CD4-positive, alpha-beta T cell (primary cell): ENCODE results near the gene TMEM244. TPM values are rescaled to one million over a fixed set of nuclear protein-coding genes. Genes with fewer than 3 reads are reported as not detected.

Experiments
- ATAC-seq: fragments of 200-7000 bp; cut with Tn5 transposase; one replicate; pipeline ENCODE4 v1.10.0; 2022; ENCODE audit warnings: mild to moderate bottlenecking; ENCODE audit not compliant: poor library complexity
- CTCF ChIA-PET: fragments of 350-600 bp; sonication (Branson Sonifier 250); formaldehyde crosslinking; loops from one replicate; lab custom pipeline; 2021; ENCODE audit warnings: antibody characterized with exemption, inconsistent platforms; lab: Charles Lee
- POLR2A ChIA-PET: fragments of 350-600 bp; sonication (Branson Sonifier 250); formaldehyde crosslinking; loops from one replicate; lab custom pipeline; 2021; ENCODE audit warnings: antibody characterized with exemption, inconsistent platforms; lab: Charles Lee
- DNase-seq, 14 experiments: peaks; one replicate each; pipeline ENCODE4 v3.0.0-alpha.2; 2013 to 2020; ENCODE audit warnings: mixed read lengths in 2 of 14
- H3K27ac ChIP-seq, 2 donors: one replicate each; pipeline versions ENCODE4 v1.5.1 to v1.7.0; 2013; ENCODE audit warnings: low read length in 2 of 2, low read depth in 1 of 2, mild to moderate bottlenecking in 1 of 2
- H3K27me3 ChIP-seq, 2 experiments: 1 replicate in 1 of 2; 2 replicates in 1 of 2; pipeline versions ENCODE4 v1.6.1 to v1.7.0; 2013; ENCODE audit warnings: low read length in 2 of 2, control low read depth in 1 of 2, mild to moderate bottlenecking in 1 of 2, moderate library complexity in 1 of 2; ENCODE audit not compliant: insufficient read depth in 2 of 2, control insufficient read depth in 1 of 2
- H3K36me3 ChIP-seq: one replicate; pipeline ENCODE4 v1.6.1; 2013; ENCODE audit warnings: low read length, control low read depth; ENCODE audit not compliant: insufficient read depth
- H3K4me1 ChIP-seq: one replicate; pipeline ENCODE4 v1.6.1; 2013; ENCODE audit warnings: low read length, control low read depth; ENCODE audit not compliant: insufficient read depth
- H3K4me3 ChIP-seq: one replicate; pipeline ENCODE4 v1.5.1; 2013; ENCODE audit warnings: mild to moderate bottlenecking, low read length, moderate library complexity
- H3K9me3 ChIP-seq, 2 experiments: 1 replicate in 1 of 2; 2 replicates in 1 of 2; pipeline versions ENCODE4 v1.6.1 to v1.7.0; 2013; ENCODE audit warnings: low read length in 2 of 2, mild to moderate bottlenecking in 2 of 2, control low read depth in 1 of 2, moderate library complexity in 1 of 2; ENCODE audit not compliant: control insufficient read depth in 1 of 2, insufficient read depth in 1 of 2
- H3K27ac Mint-ChIP-seq: one replicate; pipeline ENCODE4 v1.8.0; 2020; ENCODE audit warnings: mixed read lengths
- H3K27me3 Mint-ChIP-seq: one replicate; pipeline ENCODE4 v1.8.0; 2021; ENCODE audit warnings: mixed read lengths
- H3K36me3 Mint-ChIP-seq: one replicate; pipeline ENCODE4 v1.8.0; 2021; ENCODE audit warnings: low read depth, mixed read lengths
- H3K4me1 Mint-ChIP-seq: one replicate; pipeline ENCODE4 v1.8.0; 2021; ENCODE audit warnings: low read depth, mixed read lengths
- H3K4me3 Mint-ChIP-seq: one replicate; pipeline ENCODE4 v1.8.0; 2020; ENCODE audit warnings: mild to moderate bottlenecking, mixed read lengths
- H3K9me3 Mint-ChIP-seq: one replicate; pipeline ENCODE4 v1.8.0; 2020; ENCODE audit warnings: mixed read lengths
- intact Hi-C, 2 experiments: fragments of 100-400 bp; cut with DNase I in 1 of 2; cut with micrococcal nuclease in 1 of 2; formaldehyde crosslinking; loops; one replicate each; pipeline versions ENCODE4 v1.15.1 to v1.9.0; 2023 to 2025; cut with DNase I, micrococcal nuclease
- total RNA-seq, 174 experiments: library from RNA in 2 of 174; stranded (reverse) in 2 of 174; gene quantifications; one replicate each; pipeline ENCODE4 v1.2.3 and lab custom pipeline; 2021 to 2026
- TF ChIP-seq, protein P1 (sequence below): fragments of 200-600 bp; IDR thresholded peaks from one replicate; pipeline ENCODE4 v1.8.0; 2022; ENCODE audit warnings: antibody characterized with exemption, mild to moderate bottlenecking

Gene TMEM244
- total RNA-seq, 2 experiments from 2014 or later: not detected

DNA sequence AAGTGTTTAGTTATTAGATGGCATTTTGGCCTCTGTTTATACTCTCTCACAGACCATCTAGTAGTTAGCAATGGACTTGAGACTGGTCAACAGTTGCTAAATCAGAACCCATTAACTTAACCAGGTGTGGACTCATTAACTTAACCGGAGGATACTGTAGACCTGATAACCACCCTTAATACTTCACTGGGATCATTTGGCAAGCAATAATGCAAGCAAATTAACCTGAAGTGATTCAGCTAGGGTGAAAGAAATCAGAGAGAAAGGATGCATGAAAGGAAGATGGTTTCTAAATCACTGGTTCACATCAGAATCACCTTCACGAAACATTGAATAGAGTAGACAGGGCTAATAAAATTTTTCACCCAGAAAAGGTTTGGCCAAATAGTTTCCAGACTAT, 73.3 kb downstream of the TMEM244 start:
- CTCF ChIA-PET: no interaction called here
- TF ChIP-seq, protein P1, sequence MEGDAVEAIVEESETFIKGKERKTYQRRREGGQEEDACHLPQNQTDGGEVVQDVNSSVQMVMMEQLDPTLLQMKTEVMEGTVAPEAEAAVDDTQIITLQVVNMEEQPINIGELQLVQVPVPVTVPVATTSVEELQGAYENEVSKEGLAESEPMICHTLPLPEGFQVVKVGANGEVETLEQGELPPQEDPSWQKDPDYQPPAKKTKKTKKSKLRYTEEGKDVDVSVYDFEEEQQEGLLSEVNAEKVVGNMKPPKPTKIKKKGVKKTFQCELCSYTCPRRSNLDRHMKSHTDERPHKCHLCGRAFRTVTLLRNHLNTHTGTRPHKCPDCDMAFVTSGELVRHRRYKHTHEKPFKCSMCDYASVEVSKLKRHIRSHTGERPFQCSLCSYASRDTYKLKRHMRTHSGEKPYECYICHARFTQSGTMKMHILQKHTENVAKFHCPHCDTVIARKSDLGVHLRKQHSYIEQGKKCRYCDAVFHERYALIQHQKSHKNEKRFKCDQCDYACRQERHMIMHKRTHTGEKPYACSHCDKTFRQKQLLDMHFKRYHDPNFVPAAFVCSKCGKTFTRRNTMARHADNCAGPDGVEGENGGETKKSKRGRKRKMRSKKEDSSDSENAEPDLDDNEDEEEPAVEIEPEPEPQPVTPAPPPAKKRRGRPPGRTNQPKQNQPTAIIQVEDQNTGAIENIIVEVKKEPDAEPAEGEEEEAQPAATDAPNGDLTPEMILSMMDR: no peak

DNA sequence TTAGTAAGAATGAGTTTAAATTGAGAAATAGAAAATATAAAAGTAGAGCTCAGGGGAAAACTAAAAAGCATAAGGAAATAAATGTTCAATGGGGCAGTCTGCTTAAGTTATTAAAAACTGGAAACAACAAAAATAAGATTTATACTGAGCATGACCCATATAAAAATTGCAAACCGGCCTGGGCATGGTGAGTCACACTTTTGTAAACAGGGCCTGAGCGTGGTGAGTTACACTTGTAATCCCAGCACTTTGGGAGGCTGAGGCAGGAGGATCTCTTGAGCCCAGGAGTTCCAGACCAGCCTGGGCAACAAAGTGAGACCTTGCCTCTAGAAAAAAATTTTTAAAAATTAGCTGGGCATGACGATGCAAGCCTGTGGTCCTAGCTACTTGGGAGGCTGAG, 74.6 kb downstream of the TMEM244 start:
- H3K4me1 ChIP-seq: no peaks in the 10 kb centered on the region
- no peaks in the 10 kb centered on the region for H3K4me1 Mint-ChIP-seq
- POLR2A ChIA-PET: no interaction called here
- no peaks in the 10 kb centered on the region for H3K36me3 ChIP-seq
- DNase-seq (no peak), ATAC-seq (no peak)
- TF ChIP-seq, protein P1: no peak
- H3K27ac ChIP-seq: no peak overlapping the region
- no peaks in the 10 kb centered on the region for H3K27me3 Mint-ChIP-seq
- CTCF ChIA-PET: no interaction called here
- no peak overlapping the region for H3K27ac Mint-ChIP-seq
- H3K36me3 Mint-ChIP-seq: no peaks in the 10 kb centered on the region
- no peaks in the 10 kb centered on the region for H3K9me3 Mint-ChIP-seq
- H3K4me3 Mint-ChIP-seq: no peak overlapping the region
- no peaks in the 10 kb centered on the region for H3K9me3 ChIP-seq
- no peak overlapping the region for H3K4me3 ChIP-seq
- H3K27me3 ChIP-seq: peaks cover 0 to 4% of the 10 kb centered on the region in 2 experiments
- intact Hi-C loops: no loop called here

More for the DNA sequence above, 73.3 kb downstream of the TMEM244 start:
- H3K36me3 ChIP-seq: no peaks in the 10 kb centered on the region
- Mint-ChIP-seq H3K36me3 (no peaks in the 10 kb centered on the region), H3K9me3 (no peaks in the 10 kb centered on the region), H3K4me3 (no peak overlapping the region), H3K4me1 (no peaks in the 10 kb centered on the region), H3K27me3 (no peaks in the 10 kb centered on the region), H3K27ac (no peak overlapping the region)
- intact Hi-C loops: no loop called here
- POLR2A ChIA-PET: no interaction called here
- no peaks in the 10 kb centered on the region for H3K4me1 ChIP-seq
- peaks cover 0 to 4% of the 10 kb centered on the region in 2 experiments for H3K27me3 ChIP-seq
- DNase-seq (no peak), ATAC-seq (no peak)
- H3K9me3 ChIP-seq: no peaks in the 10 kb centered on the region
- H3K27ac ChIP-seq: no peak overlapping the region
- no peak overlapping the region for H3K4me3 ChIP-seq

DNA sequence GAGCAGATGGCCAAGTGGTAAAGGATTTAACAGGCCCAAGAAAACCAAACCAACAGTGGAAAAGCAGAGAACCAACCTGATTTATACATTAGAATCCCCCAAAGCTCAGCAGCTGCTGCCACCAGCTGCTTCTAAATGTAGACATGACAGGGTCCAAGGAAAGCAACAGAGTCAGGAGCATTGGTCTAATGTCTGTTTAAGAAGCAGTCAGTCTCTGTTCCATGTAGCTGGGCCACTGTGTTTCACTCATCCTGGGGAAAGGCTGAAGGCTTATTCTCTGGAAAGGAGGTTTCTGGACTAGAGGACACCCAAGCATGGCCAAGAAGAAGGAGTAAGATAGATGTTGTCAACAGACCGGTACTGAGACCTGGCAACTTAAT, 75.4 kb downstream of the TMEM244 start:
- ATAC-seq: no peak
- Mint-ChIP-seq H3K9me3 (no peaks in the 10 kb centered on the region), H3K4me1 (no peaks in the 10 kb centered on the region), H3K27ac (no peak overlapping the region), H3K36me3 (no peaks in the 10 kb centered on the region), H3K4me3 (no peak overlapping the region), H3K27me3 (no peaks in the 10 kb centered on the region)
- Histone ChIP-seq H3K4me3 (no peak overlapping the region), H3K9me3 (no peaks in the 10 kb centered on the region), H3K27me3 (peaks cover 0 to 4% of the 10 kb centered on the region in 2 experiments), H3K27ac (no peak overlapping the region), H3K36me3 (no peaks in the 10 kb centered on the region), H3K4me1 (no peaks in the 10 kb centered on the region)
- intact Hi-C loops: no loop called here
- DNase-seq: no peak
- CTCF ChIA-PET: no interaction called here
- TF ChIP-seq, protein P1: no peak
- POLR2A ChIA-PET: no interaction called here
